Dermis microvascular lymphatic vessel endothelial cell (primary cell): Measurements from ENCODE around the gene GPBP1L1. TPM values are rescaled to one million over a fixed set of nuclear protein-coding genes. Genes with fewer than 3 reads are reported as not detected.

ENCODE experiments used
- DNase-seq, 2 donors: peaks; one replicate each; pipeline versions ENCODE4 v3.0.0 to v3.0.0-alpha.2; 2010; ENCODE audit warnings: low read depth in 2 of 2
- total RNA-seq: library from RNA; depleted of rRNA; stranded (reverse); fragments of >200 nt; gene quantifications from 2 replicates; pipeline ENCODE4 v1.2.1, GENCODE V29; 2014

GPBP1L1 gene
- total RNA-seq, 1 donor from 2014 or later = 74.6 TPM

GRCh38 chr1:45589861-45590260, 96.5 kb downstream of the GPBP1L1 start:
- DNase-seq = no peak

- no peak for DNase-seq
Observed at GRCh38 chr1:45586769-45587168, 99.6 kb downstream of the GPBP1L1 start.

- DNase-seq = no peak
Observed at GRCh38 chr1:45585496-45586075, 100.7 kb downstream of the GPBP1L1 start.

- no peak for DNase-seq
Observed at GRCh38 chr1:45585110-45585426, 101.3 kb downstream of the GPBP1L1 start.

GRCh38 chr1:45584351-45585109, 101.8 kb downstream of the GPBP1L1 start:
- peak; percentile 94 to 98 for DNase-seq

- peak; percentile 48 to 86 for DNase-seq
Observed at GRCh38 chr1:45583666-45584350, 102.5 kb downstream of the GPBP1L1 start, which contains the start of gene NASP. NASP (plus strand) TSS chr1:45584041; CDS start chr1:45584147, 106 bp downstream.

GRCh38 chr1:45583264-45583665, 103.1 kb downstream of the GPBP1L1 start:
- peak; percentile 95 to 98 for DNase-seq

Other genes with a start within 250 kb of the GPBP1L1 start
- gene TESK2, start 195.4 kb downstream of the GPBP1L1 start, total RNA-seq = 4.2 and 5.9 TPM in 2 replicates
- gene CCDC163, start 186.5 kb downstream of the GPBP1L1 start, total RNA-seq = 0.25 and 0.64 TPM in 2 replicates
- gene MMACHC, start 186.2 kb downstream of the GPBP1L1 start, total RNA-seq = 1.2 and 1.3 TPM in 2 replicates
- 625 and 802 TPM in 2 replicates for gene PRDX1, start 164.6 kb downstream of the GPBP1L1 start, total RNA-seq
- gene AKR1A1, start 135.7 kb downstream of the GPBP1L1 start, total RNA-seq = 185 and 277 TPM in 2 replicates
- gene NASP, start 102.5 kb downstream of the GPBP1L1 start, total RNA-seq = 64.9 and 69.4 TPM in 2 replicates
- gene CCDC17, start 62.5 kb downstream of the GPBP1L1 start, total RNA-seq = 0.51 and 1.0 TPM in 2 replicates
- 10.3 and 16.9 TPM in 2 replicates for gene TMEM69, start 1.6 kb upstream of the GPBP1L1 start, total RNA-seq
- 4.1 and 5.3 TPM in 2 replicates for gene IPP, start 64.1 kb upstream of the GPBP1L1 start, total RNA-seq
- 11.1 and 11.2 TPM in 2 replicates for gene MAST2, start 117.1 kb upstream of the GPBP1L1 start, total RNA-seq